DND-41 (cell line): Measurements from ENCODE around the gene ST8SIA6.
"Not testable (repeated sequence)": the region's sequence is repeated elsewhere in the genome, so short reads cannot be mapped to it uniquely, and the experiment has no call there.

ENCODE experiments used
- ATAC-seq: fragments of 200-7000 bp; cut with Tn5 transposase; 3 replicates; pipeline ENCODE4 v1.9.1; 2021; ENCODE audit warnings: low read depth; ENCODE audit not compliant: insufficient read depth
- DNase-seq: peaks from one replicate; pipeline ENCODE4 v3.0.0-alpha.2; 2020
- H2AFZ ChIP-seq: 2 replicates; pipeline ENCODE4 v1.6.0; 2012; ENCODE audit warnings: low read depth, low read length
- H3K27ac ChIP-seq: 2 replicates; pipeline ENCODE4 v1.5.1; 2012; ENCODE audit warnings: low read length, inconsistent platforms
- H3K27me3 ChIP-seq: fragments of 200-600 bp; sonication (generic); 2 replicates; pipeline ENCODE4 v1.6.0; 2012; ENCODE audit warnings: low read length, mild to moderate bottlenecking, inconsistent platforms; ENCODE audit not compliant: insufficient read depth, poor library complexity
- H3K36me3 ChIP-seq: 2 replicates; pipeline ENCODE4 v1.5.1; 2012; ENCODE audit warnings: low read length, inconsistent platforms; ENCODE audit not compliant: insufficient read depth
- H3K4me1 ChIP-seq: 2 replicates; pipeline ENCODE4 v1.5.1; 2012; ENCODE audit warnings: mild to moderate bottlenecking, low read length; ENCODE audit not compliant: insufficient read depth
- H3K4me2 ChIP-seq: 2 replicates; pipeline ENCODE4 v1.6.0; 2012; ENCODE audit warnings: mild to moderate bottlenecking, moderate library complexity, low read length, inconsistent platforms; ENCODE audit not compliant: insufficient read depth
- H3K4me3 ChIP-seq, 2 experiments: fragments of 200-600 bp in 1 of 2; shearing (Covaris generic) in 1 of 2; 2 replicates each; pipeline ENCODE4 v1.5.1; 2012 to 2016; ENCODE audit warnings: inconsistent platforms in 2 of 2, low read length in 2 of 2, mild to moderate bottlenecking in 2 of 2, low read depth in 1 of 2, moderate library complexity in 1 of 2
- H3K79me2 ChIP-seq: 2 replicates; pipeline ENCODE4 v1.6.0; 2012; ENCODE audit warnings: low read length, inconsistent platforms; ENCODE audit not compliant: insufficient read depth
- H3K9ac ChIP-seq: 2 replicates; pipeline ENCODE4 v1.6.0; 2012; ENCODE audit warnings: low read depth, mild to moderate bottlenecking, inconsistent platforms, low read length, moderate library complexity
- H3K9me3 ChIP-seq: 2 replicates; pipeline ENCODE4 v1.5.1; 2012; ENCODE audit warnings: low read length, moderate library complexity, mild to moderate bottlenecking, inconsistent platforms; ENCODE audit not compliant: insufficient read depth, severe bottlenecking
- H4K20me1 ChIP-seq: 2 replicates; pipeline ENCODE4 v1.6.0; 2012; ENCODE audit warnings: low read length; ENCODE audit not compliant: insufficient read depth
- CTCF ChIP-seq: IDR thresholded peaks from 2 replicates; pipeline ENCODE4 v1.5.1; 2012; ENCODE audit warnings: borderline replicate concordance, low read length, moderate library complexity, mild to moderate bottlenecking; ENCODE audit not compliant: poor library complexity, severe bottlenecking; ENCODE audit errors: extremely low read depth
- EZH2 ChIP-seq: IDR thresholded peaks from 3 replicates; pipeline ENCODE4 v1.6.1; 2012; ENCODE audit warnings: borderline replicate concordance, low read depth, mild to moderate bottlenecking, moderate library complexity, low read length, inconsistent platforms; ENCODE audit not compliant: severe bottlenecking

The ST8SIA6 gene

GRCh38 chr10:17335065-17335464 lies 119.3 kb downstream of the ST8SIA6 start:
- Histone ChIP-seq H3K9ac (no peak overlapping the region), H3K4me1 (no peaks in the 10 kb centered on the region), H3K4me3 (no peak overlapping the region), H3K4me2 (no peak overlapping the region), H3K36me3 (no peaks in the 10 kb centered on the region), H3K27me3 (no peaks in the 10 kb centered on the region), H4K20me1 (no peaks in the 10 kb centered on the region), H3K9me3 (peaks cover 5% of the 10 kb centered on the region), H3K79me2 (no peaks in the 10 kb centered on the region), H2AFZ (no peak overlapping the region), H3K27ac (no peak overlapping the region)
- no peak for TF ChIP-seq EZH2
- DNase-seq (no peak), ATAC-seq (no peak)

- Histone ChIP-seq H4K20me1 (no peaks in the 10 kb centered on the region), H3K4me3 (no peak overlapping the region), H3K27me3 (no peaks in the 10 kb centered on the region), H3K36me3 (no peaks in the 10 kb centered on the region), H3K79me2 (no peaks in the 10 kb centered on the region), H2AFZ (no peak overlapping the region), H3K27ac (no peak overlapping the region), H3K4me1 (no peaks in the 10 kb centered on the region), H3K4me2 (no peak overlapping the region), H3K9me3 (no peaks in the 10 kb centered on the region), H3K9ac (no peak overlapping the region)
- ATAC-seq: no peak
- DNase-seq: no peak
- no peak for TF ChIP-seq EZH2
- TF ChIP-seq CTCF: no peak
Measured at GRCh38 chr10:17330501-17330900, 123.9 kb downstream of the ST8SIA6 start.

- H3K4me2 ChIP-seq: no peak overlapping the region
- no peak overlapping the region for H3K27ac ChIP-seq
- no peak overlapping the region for H2AFZ ChIP-seq
- no peaks in the 10 kb centered on the region for H3K4me1 ChIP-seq
- H3K27me3 ChIP-seq: no peaks in the 10 kb centered on the region
- no peaks in the 10 kb centered on the region for H3K9me3 ChIP-seq
- no peaks in the 10 kb centered on the region for H3K36me3 ChIP-seq
- no peak overlapping the region for H3K9ac ChIP-seq
- DNase-seq: no peak
- H3K4me3 ChIP-seq: no peak overlapping the region
- H3K79me2 ChIP-seq: no peaks in the 10 kb centered on the region
- no peak for ATAC-seq
- no peak for TF ChIP-seq CTCF
- TF ChIP-seq EZH2: no peak
- H4K20me1 ChIP-seq: no peaks in the 10 kb centered on the region
Measured at GRCh38 chr10:17326377-17326776, 128.0 kb downstream of the ST8SIA6 start.

GRCh38 chr10:17321957-17322356 lies 132.4 kb downstream of the ST8SIA6 start:
- H3K4me1 ChIP-seq, H3K9ac ChIP-seq, H3K79me2 ChIP-seq, H3K27ac ChIP-seq, H3K4me3 ChIP-seq, H3K36me3 ChIP-seq, ATAC-seq, H4K20me1 ChIP-seq, H3K9me3 ChIP-seq, DNase-seq, H2AFZ ChIP-seq, H3K27me3 ChIP-seq, H3K4me2 ChIP-seq: not testable (repeated sequence)
